ENCODE measurements around the gene OSBPL7. TPM values are rescaled to one million over a fixed set of nuclear protein-coding genes. Genes with fewer than 3 reads are reported as not detected.
"Not testable (repeated sequence)": the region's sequence is repeated elsewhere in the genome, so short reads cannot be mapped to it uniquely, and the experiment has no call there.

Gene OSBPL7
- total RNA-seq, 1 experiment from 2014 or later = 9.1 TPM

DNA sequence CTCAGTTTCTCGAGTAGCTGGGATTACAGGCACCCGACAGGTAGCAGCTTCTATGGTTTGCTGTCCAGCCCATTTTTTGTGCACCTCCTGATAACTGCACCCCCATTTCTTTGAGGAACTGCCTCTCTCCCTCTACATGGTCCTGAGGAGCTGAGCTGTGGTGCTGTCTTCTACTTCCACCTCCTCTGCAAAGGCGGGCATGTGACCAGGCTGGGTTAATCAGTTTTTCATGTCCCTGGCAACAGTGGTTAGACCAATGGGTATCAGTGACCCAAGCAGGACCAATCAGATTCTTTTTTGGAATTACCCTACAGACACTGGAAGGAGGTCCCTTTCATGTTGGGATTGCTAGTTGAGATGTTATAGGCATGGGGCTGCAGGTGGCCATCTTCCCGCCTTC is 47.3 kb downstream of the OSBPL7 start:
- peaks cover 6% of the 10 kb centered on the region; the same call in 1 of the 2 replicates for H3K9me3 ChIP-seq (ENCODE audit: control insufficient read depth, insufficient read depth, low read depth, low read length)
- H3K4me3 ChIP-seq (ENCODE audit: low read depth in 2 of 2, low read length in 2 of 2) = no peak overlapping the region
- no peak overlapping the region for H3K27ac ChIP-seq (ENCODE audit: low read length)
- intact Hi-C loops (cut with micrococcal nuclease; ENCODE audit: unreplicated experiment) = no loop called here
- ATAC-seq = no peak
- H3K27me3 ChIP-seq (ENCODE audit: control insufficient read depth, insufficient read depth, low read length) = peaks cover 8% of the 10 kb centered on the region
- DNase-seq (ENCODE audit: low read depth, low spot score) = no peak
- no peaks in the 10 kb centered on the region for H3K36me3 ChIP-seq (ENCODE audit: control insufficient read depth, insufficient read depth, low read length)
- no TSS peak for BruUV-seq (replicated peaks)
- in situ Hi-C loops (cut with HindIII; ENCODE audit: low pct_unique_long_range_greater_than_20kb, low sequenced_read_pairs) = no loop called here
- TF ChIP-seq SIN3A (IDR thresholded peaks at IDR 0.05; ENCODE audit: borderline replicate concordance, insufficient read depth, low read depth, low read length) (no peak), TCF7L2 (IDR thresholded peaks at IDR 0.05; ENCODE audit: low read depth, low read length) (no peak), POLR2AphosphoS5 (IDR thresholded peaks at IDR 0.05; ENCODE audit: low read depth, low read length) (no peak), CTCF (IDR thresholded peaks at IDR 0.05) (no peak), REST (IDR thresholded peaks at IDR 0.05; ENCODE audit: insufficient read depth in 1 of 2, low read depth in 2 of 2, low read length in 1 of 2) (no peak)
- CTCF ChIA-PET = no interaction called here
- POLR2A ChIA-PET = no interaction called here
- no peaks in the 10 kb centered on the region for H3K4me1 ChIP-seq (ENCODE audit: control insufficient read depth, insufficient read depth, low read length)

GRCh38 chr17:47773649-47774048 is 47.9 kb downstream of the OSBPL7 start:
- in situ Hi-C loops (cut with HindIII; ENCODE audit: low pct_unique_long_range_greater_than_20kb, low sequenced_read_pairs); DNase-seq (ENCODE audit: low read depth, low spot score); H3K27ac ChIP-seq (ENCODE audit: low read length); ATAC-seq; CTCF ChIA-PET; H3K4me1 ChIP-seq (ENCODE audit: control insufficient read depth, insufficient read depth, low read length); POLR2A ChIA-PET; H3K36me3 ChIP-seq (ENCODE audit: control insufficient read depth, insufficient read depth, low read length); H3K9me3 ChIP-seq (ENCODE audit: control insufficient read depth, insufficient read depth, low read depth, low read length); H3K4me3 ChIP-seq (ENCODE audit: low read depth in 2 of 2, low read length in 2 of 2); BruUV-seq (replicated peaks); H3K27me3 ChIP-seq (ENCODE audit: control insufficient read depth, insufficient read depth, low read length); intact Hi-C loops (cut with micrococcal nuclease; ENCODE audit: unreplicated experiment): not testable (repeated sequence)

- CTCF ChIA-PET = no interaction called here
Measured at GRCh38 chr17:47763913-47764582, 57.5 kb downstream of the OSBPL7 start.

More at GRCh38 chr17:47763913-47764582, 57.5 kb downstream of the OSBPL7 start:
- no peak for DNase-seq (ENCODE audit: low read depth, low spot score)
- no peaks in the 10 kb centered on the region for H3K36me3 ChIP-seq (ENCODE audit: control insufficient read depth, insufficient read depth, low read length)
- in situ Hi-C loops (cut with HindIII; ENCODE audit: low pct_unique_long_range_greater_than_20kb, low sequenced_read_pairs) (no loop called here), intact Hi-C loops (cut with micrococcal nuclease; ENCODE audit: unreplicated experiment) (no loop called here)
- no peaks in the 10 kb centered on the region for H3K27me3 ChIP-seq (ENCODE audit: control insufficient read depth, insufficient read depth, low read length)
- no peak for TF ChIP-seq POLR2AphosphoS5 (IDR thresholded peaks at IDR 0.05; ENCODE audit: low read depth, low read length)
- no peak for TF ChIP-seq SIN3A (IDR thresholded peaks at IDR 0.05; ENCODE audit: borderline replicate concordance, insufficient read depth, low read depth, low read length)
- TF ChIP-seq REST (IDR thresholded peaks at IDR 0.05; ENCODE audit: insufficient read depth in 1 of 2, low read depth in 2 of 2, low read length in 1 of 2) = no peak
- no peak for TF ChIP-seq TCF7L2 (IDR thresholded peaks at IDR 0.05; ENCODE audit: low read depth, low read length)
- no peak for TF ChIP-seq CTCF (IDR thresholded peaks at IDR 0.05)
- ATAC-seq = no peak
- POLR2A ChIA-PET = no interaction called here
- H3K4me1 ChIP-seq (ENCODE audit: control insufficient read depth, insufficient read depth, low read length) = no peaks in the 10 kb centered on the region
- no TSS peak for BruUV-seq (replicated peaks)
- no peak overlapping the region for H3K27ac ChIP-seq (ENCODE audit: low read length)
- H3K4me3 ChIP-seq (ENCODE audit: low read depth in 2 of 2, low read length in 2 of 2) = no peak overlapping the region
- H3K9me3 ChIP-seq (ENCODE audit: control insufficient read depth, insufficient read depth, low read depth, low read length) = peaks cover 9% of the 10 kb centered on the region; the same call in 1 of the 2 replicates

Measured in Panc1 (cell line).